Measurements from ENCODE around the gene PRR5. TPM values are rescaled to one million over a fixed set of nuclear protein-coding genes. Genes with fewer than 3 reads are reported as not detected.
A peak's percentile ranks its signal among the peaks of the same experiment; 100 is the strongest.

PRR5 gene
- total and polyA plus RNA-seq, 2 donors: 5.9 to 16.2 TPM

DNA sequence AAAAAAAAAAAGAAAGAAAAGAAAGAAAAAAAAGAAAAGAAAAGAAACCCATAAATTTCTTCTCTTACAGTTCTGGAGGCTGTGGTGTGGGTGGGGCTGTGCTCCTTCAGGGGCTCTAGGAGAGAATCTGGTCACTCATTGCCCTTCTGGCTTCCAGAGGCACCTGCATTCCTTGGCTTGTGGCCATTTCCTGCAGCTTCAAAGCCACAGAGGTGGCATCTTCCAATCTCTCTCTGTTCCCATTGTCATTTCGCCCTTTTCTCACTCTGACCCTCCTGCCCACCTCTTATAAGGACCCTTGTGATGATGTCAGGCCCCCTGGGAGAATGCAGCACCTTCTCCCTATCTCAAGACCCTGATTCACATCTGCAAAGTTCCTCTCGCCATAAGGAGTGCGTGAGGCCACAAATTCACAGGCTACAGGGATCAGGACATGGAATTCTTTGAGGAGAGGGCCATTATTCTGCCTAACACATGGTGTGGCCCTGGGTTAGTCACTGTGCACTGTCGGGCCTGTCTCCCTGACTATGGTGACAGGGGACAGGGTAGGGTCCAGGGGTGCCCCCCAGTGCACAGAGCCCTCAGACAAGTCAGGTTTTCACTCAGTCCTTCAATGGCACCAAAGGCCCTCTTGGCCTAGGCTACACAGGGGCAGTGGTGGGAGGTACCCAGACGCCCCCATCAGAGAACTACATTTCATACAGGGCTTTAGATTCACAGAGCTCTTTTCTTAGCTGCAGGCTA lies 38.6 kb upstream of the PRR5 start:
- no peak for DNase-seq (ENCODE audit: low read depth in 6 of 9, low spot score in 9 of 9)
- peaks cover 2 to 34% of the 10 kb centered on the region in 2 donors for H3K4me1 ChIP-seq (ENCODE audit: control insufficient read depth in 2 of 2, insufficient read depth in 2 of 2, low read length in 2 of 2)

GRCh38 chr22:44664149-44664548 lies 37.9 kb upstream of the PRR5 start:
- Histone ChIP-seq H3K9me3 (ENCODE audit: control insufficient read depth in 2 of 2, insufficient read depth in 1 of 2, low read length in 1 of 2) (peaks cover 0 to 14% of the 10 kb centered on the region in 2 donors), H3K4me1 (ENCODE audit: control insufficient read depth in 2 of 2, insufficient read depth in 2 of 2, low read length in 2 of 2) (peaks cover 5 to 33% of the 10 kb centered on the region in 2 donors), H3K27ac (ENCODE audit: low read depth in 1 of 2, low read length in 1 of 2) (peak overlapping the region; percentile 55 to 64), H3K36me3 (ENCODE audit: control insufficient read depth in 2 of 2, insufficient read depth in 2 of 2, low read length in 1 of 2) (no peaks in the 10 kb centered on the region), H3K27me3 (ENCODE audit: control insufficient read depth in 2 of 2, insufficient read depth in 1 of 2, low read length in 1 of 2) (peaks cover 15% of the 10 kb centered on the region in 2 donors), H3K4me3 (ENCODE audit: low read length in 2 of 2) (no peak overlapping the region)
- WGBS: 9% methylated on average over 11 of the region's 11 CpGs
- DNase-seq (ENCODE audit: low read depth in 6 of 9, low spot score in 9 of 9): peak in 3 of 9 donors; percentile 33 to 75 (median 52)

More for the DNA sequence above, 38.6 kb upstream of the PRR5 start:
- Histone ChIP-seq H3K9me3 (ENCODE audit: control insufficient read depth in 2 of 2, insufficient read depth in 1 of 2, low read length in 1 of 2) (peaks cover 0 to 14% of the 10 kb centered on the region in 2 donors), H3K27me3 (ENCODE audit: control insufficient read depth in 2 of 2, insufficient read depth in 1 of 2, low read length in 1 of 2) (peaks cover 10% of the 10 kb centered on the region in 2 donors), H3K36me3 (ENCODE audit: control insufficient read depth in 2 of 2, insufficient read depth in 2 of 2, low read length in 1 of 2) (no peaks in the 10 kb centered on the region), H3K27ac (ENCODE audit: low read depth in 1 of 2, low read length in 1 of 2) (no peak overlapping the region), H3K4me3 (ENCODE audit: low read length in 2 of 2) (no peak overlapping the region)
- WGBS: 93% methylated on average over 5 of the region's 5 CpGs

GRCh38 chr22:44665115-44665514 lies 36.9 kb upstream of the PRR5 start:
- H3K27me3 ChIP-seq (ENCODE audit: control insufficient read depth in 2 of 2, insufficient read depth in 1 of 2, low read length in 1 of 2): peaks cover 21 to 24% of the 10 kb centered on the region in 2 donors
- DNase-seq (ENCODE audit: low read depth in 6 of 9, low spot score in 9 of 9): no peak
- no peak overlapping the region for H3K27ac ChIP-seq (ENCODE audit: low read depth in 1 of 2, low read length in 1 of 2)
- 58% methylated on average over 9 of the region's 9 CpGs for WGBS
- H3K4me1 ChIP-seq (ENCODE audit: control insufficient read depth in 2 of 2, insufficient read depth in 2 of 2, low read length in 2 of 2): peaks cover 6 to 39% of the 10 kb centered on the region in 2 donors
- peaks cover 0 to 14% of the 10 kb centered on the region in 2 donors for H3K9me3 ChIP-seq (ENCODE audit: control insufficient read depth in 2 of 2, insufficient read depth in 1 of 2, low read length in 1 of 2)
- no peak overlapping the region for H3K4me3 ChIP-seq (ENCODE audit: low read length in 2 of 2)
- H3K36me3 ChIP-seq (ENCODE audit: control insufficient read depth in 2 of 2, insufficient read depth in 2 of 2, low read length in 1 of 2): no peaks in the 10 kb centered on the region

GRCh38 chr22:44666207-44666585 lies 35.8 kb upstream of the PRR5 start:
- Histone ChIP-seq H3K27me3 (ENCODE audit: control insufficient read depth in 2 of 2, insufficient read depth in 1 of 2, low read length in 1 of 2) (peaks cover 23 to 28% of the 10 kb centered on the region in 2 donors), H3K36me3 (ENCODE audit: control insufficient read depth in 2 of 2, insufficient read depth in 2 of 2, low read length in 1 of 2) (no peaks in the 10 kb centered on the region), H3K9me3 (ENCODE audit: control insufficient read depth in 2 of 2, insufficient read depth in 1 of 2, low read length in 1 of 2) (peaks cover 0 to 14% of the 10 kb centered on the region in 2 donors), H3K4me3 (ENCODE audit: low read length in 2 of 2) (no peak overlapping the region), H3K4me1 (ENCODE audit: control insufficient read depth in 2 of 2, insufficient read depth in 2 of 2, low read length in 2 of 2) (peaks cover 6 to 39% of the 10 kb centered on the region in 2 donors), H3K27ac (ENCODE audit: low read depth in 1 of 2, low read length in 1 of 2) (no peak overlapping the region)
- 92% methylated on average over 3 of the region's 3 CpGs for WGBS
- no peak for DNase-seq (ENCODE audit: low read depth in 6 of 9, low spot score in 9 of 9)

DNA sequence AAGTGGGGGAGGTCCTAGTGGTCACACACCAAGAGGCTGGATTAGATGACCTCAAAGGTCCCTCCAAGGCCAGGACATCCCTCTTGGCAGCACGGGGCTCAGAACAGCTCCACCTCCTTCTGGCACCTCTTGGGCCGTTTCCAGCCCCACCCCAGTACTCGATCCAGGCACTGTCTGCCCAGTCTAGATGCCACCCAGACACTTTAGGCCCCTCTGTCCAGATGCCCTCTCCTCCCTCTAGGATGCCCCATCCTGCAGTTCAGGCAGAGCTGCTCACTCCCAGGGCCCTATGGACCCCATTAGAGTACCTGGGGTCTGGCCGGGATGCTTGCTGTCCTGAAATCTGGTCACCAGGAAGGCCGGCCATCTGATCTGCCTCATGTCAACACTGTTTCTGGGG lies 34.7 kb upstream of the PRR5 start:
- Histone ChIP-seq H3K4me3 (ENCODE audit: low read length in 2 of 2) (no peak overlapping the region), H3K27ac (ENCODE audit: low read depth in 1 of 2, low read length in 1 of 2) (no peak overlapping the region), H3K36me3 (ENCODE audit: control insufficient read depth in 2 of 2, insufficient read depth in 2 of 2, low read length in 1 of 2) (no peaks in the 10 kb centered on the region), H3K9me3 (ENCODE audit: control insufficient read depth in 2 of 2, insufficient read depth in 1 of 2, low read length in 1 of 2) (peaks cover 0 to 14% of the 10 kb centered on the region in 2 donors), H3K4me1 (ENCODE audit: control insufficient read depth in 2 of 2, insufficient read depth in 2 of 2, low read length in 2 of 2) (peaks cover 6 to 39% of the 10 kb centered on the region in 2 donors), H3K27me3 (ENCODE audit: control insufficient read depth in 2 of 2, insufficient read depth in 1 of 2, low read length in 1 of 2) (peaks cover 23 to 28% of the 10 kb centered on the region in 2 donors)
- 93% methylated on average over 5 of the region's 5 CpGs for WGBS
- DNase-seq (ENCODE audit: low read depth in 6 of 9, low spot score in 9 of 9): no peak

GRCh38 chr22:44667829-44668189 lies 34.2 kb upstream of the PRR5 start:
- H3K4me1 ChIP-seq (ENCODE audit: control insufficient read depth in 2 of 2, insufficient read depth in 2 of 2, low read length in 2 of 2): peaks cover 6 to 39% of the 10 kb centered on the region in 2 donors
- H3K27ac ChIP-seq (ENCODE audit: low read depth in 1 of 2, low read length in 1 of 2): peak overlapping the region in 1 of 2 donors; percentile 66
- H3K36me3 ChIP-seq (ENCODE audit: control insufficient read depth in 2 of 2, insufficient read depth in 2 of 2, low read length in 1 of 2): no peaks in the 10 kb centered on the region
- H3K27me3 ChIP-seq (ENCODE audit: control insufficient read depth in 2 of 2, insufficient read depth in 1 of 2, low read length in 1 of 2): peaks cover 23 to 28% of the 10 kb centered on the region in 2 donors
- peaks cover 0 to 10% of the 10 kb centered on the region in 2 donors for H3K9me3 ChIP-seq (ENCODE audit: control insufficient read depth in 2 of 2, insufficient read depth in 1 of 2, low read length in 1 of 2)
- DNase-seq (ENCODE audit: low read depth in 6 of 9, low spot score in 9 of 9): peak in 2 of 9 donors; percentile 25 to 55
- H3K4me3 ChIP-seq (ENCODE audit: low read length in 2 of 2): no peak overlapping the region
- WGBS: 21% methylated on average over 8 of the region's 8 CpGs

DNA sequence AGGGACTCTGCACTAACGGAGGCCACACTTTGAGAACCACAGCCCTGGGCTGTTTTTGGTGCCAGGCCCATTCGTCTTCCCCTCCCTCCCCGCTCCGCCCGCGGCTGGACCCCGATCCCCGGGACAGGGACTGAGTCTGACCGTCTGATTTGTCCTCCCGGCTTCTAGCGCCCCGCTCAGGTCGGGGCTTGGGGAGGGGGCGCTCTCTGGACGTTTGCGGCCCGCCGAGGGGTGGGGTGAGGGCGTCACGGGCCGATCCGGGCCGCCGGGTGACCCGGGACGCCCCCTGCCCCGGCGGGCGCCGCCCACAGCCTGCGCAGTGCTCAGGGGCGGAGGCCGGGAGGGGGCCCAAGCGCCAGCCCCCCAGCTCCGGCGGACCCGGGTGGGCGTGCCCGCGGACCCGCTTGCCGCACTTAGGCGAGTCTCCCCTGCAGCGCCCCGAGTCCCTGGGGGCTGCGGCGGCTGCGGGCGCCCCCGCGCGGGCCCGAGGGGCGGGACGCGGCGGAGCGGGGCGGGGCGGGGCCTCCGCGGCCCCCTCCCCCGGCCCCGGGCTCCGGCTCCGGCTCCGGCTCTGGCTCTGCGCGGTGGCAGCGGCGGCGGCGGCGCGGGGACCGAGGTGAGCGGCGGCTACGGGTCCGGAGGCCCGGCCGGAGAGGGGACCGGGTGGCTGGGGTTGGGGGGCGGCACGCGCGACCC lies 33.7 kb upstream of the PRR5 start:
- H3K4me1 ChIP-seq (ENCODE audit: control insufficient read depth in 2 of 2, insufficient read depth in 2 of 2, low read length in 2 of 2): peaks cover 6 to 37% of the 10 kb centered on the region in 2 donors
- peaks cover 0 to 8% of the 10 kb centered on the region in 2 donors for H3K9me3 ChIP-seq (ENCODE audit: control insufficient read depth in 2 of 2, insufficient read depth in 1 of 2, low read length in 1 of 2)
- no peaks in the 10 kb centered on the region for H3K36me3 ChIP-seq (ENCODE audit: control insufficient read depth in 2 of 2, insufficient read depth in 2 of 2, low read length in 1 of 2)
- H3K27ac ChIP-seq (ENCODE audit: low read depth in 1 of 2, low read length in 1 of 2): peak overlapping the region in 1 of 2 donors; percentile 66
- peak in 1 of 9 donors; percentile 27 for DNase-seq (ENCODE audit: low read depth in 6 of 9, low spot score in 9 of 9)
- 2% methylated on average over 87 of the region's 87 CpGs for WGBS
- H3K27me3 ChIP-seq (ENCODE audit: control insufficient read depth in 2 of 2, insufficient read depth in 1 of 2, low read length in 1 of 2): peaks cover 23 to 28% of the 10 kb centered on the region in 2 donors
- H3K4me3 ChIP-seq (ENCODE audit: low read length in 2 of 2): peak overlapping the region in 1 of 2 donors; percentile 57

- no peak overlapping the region for H3K27ac ChIP-seq (ENCODE audit: low read depth in 1 of 2, low read length in 1 of 2)
- 3% methylated on average over 45 of the region's 45 CpGs for WGBS
- DNase-seq (ENCODE audit: low read depth in 6 of 9, low spot score in 9 of 9): no peak
Measured at GRCh38 chr22:44668886-44669521, 33.0 kb upstream of the PRR5 start.

More at GRCh38 chr22:44668886-44669521, 33.0 kb upstream of the PRR5 start:
- Histone ChIP-seq H3K27me3 (ENCODE audit: control insufficient read depth in 2 of 2, insufficient read depth in 1 of 2, low read length in 1 of 2) (peaks cover 23 to 28% of the 10 kb centered on the region in 2 donors), H3K9me3 (ENCODE audit: control insufficient read depth in 2 of 2, insufficient read depth in 1 of 2, low read length in 1 of 2) (peaks cover 0 to 5% of the 10 kb centered on the region in 2 donors), H3K4me3 (ENCODE audit: low read length in 2 of 2) (peak overlapping the region; percentile 39 to 57), H3K4me1 (ENCODE audit: control insufficient read depth in 2 of 2, insufficient read depth in 2 of 2, low read length in 2 of 2) (peaks cover 5 to 31% of the 10 kb centered on the region in 2 donors), H3K36me3 (ENCODE audit: control insufficient read depth in 2 of 2, insufficient read depth in 2 of 2, low read length in 1 of 2) (no peaks in the 10 kb centered on the region)
